ENCODE data around the gene FLAD1. TPM values are rescaled to one million over a fixed set of nuclear protein-coding genes. Genes with fewer than 3 reads are reported as not detected.

The FLAD1 gene
- total and polyA plus RNA-seq, 2 experiments from 2014 or later: 74.5 to 75.0 TPM

GRCh38 chr1:155014709-155015508 is 31.8 kb downstream of the FLAD1 start:
- Histone ChIP-seq H3K79me2 (replicated peaks; ENCODE audit: insufficient read depth) (peaks cover 9% of the 10 kb centered on the region), H2AFZ (no peak overlapping the region), H4K20me1 (replicated peaks; ENCODE audit: insufficient read depth) (peaks cover 6% of the 10 kb centered on the region), H3K27ac (ENCODE audit: low read depth) (no peak overlapping the region), H3K9me2 (ENCODE audit: insufficient read depth) (no peaks in the 10 kb centered on the region), H3K27me3 (ENCODE audit: insufficient read depth) (no peaks in the 10 kb centered on the region), H3K4me3 (no peak overlapping the region), H3K4me1 (ENCODE audit: insufficient read depth) (peaks cover 41% of the 10 kb centered on the region), H3F3A (replicated peaks; ENCODE audit: low read depth) (0 out of 2 replicates have a peak, but pooled peaks cover 3% of the 10 kb centered on the region), H3K36me3 (ENCODE audit: insufficient read depth) (no peaks in the 10 kb centered on the region), H3K4me2 (no peak overlapping the region)
- H3K36me3 Mint-ChIP-seq (ENCODE audit: low read depth): peaks cover 34% of the 10 kb centered on the region
- DNase-seq (ENCODE audit: low spot score) (no peak), ATAC-seq (no peak)
- H3K4me1 Mint-ChIP-seq: peaks cover 61% of the 10 kb centered on the region
- H3K27ac Mint-ChIP-seq: no peak overlapping the region
- H3K9me3 Mint-ChIP-seq: no peaks in the 10 kb centered on the region
- no peak for TF ChIP-seq NANOG (IDR thresholded peaks at IDR 0.05; ENCODE audit: borderline replicate concordance)
- TF ChIP-seq, protein P1, sequence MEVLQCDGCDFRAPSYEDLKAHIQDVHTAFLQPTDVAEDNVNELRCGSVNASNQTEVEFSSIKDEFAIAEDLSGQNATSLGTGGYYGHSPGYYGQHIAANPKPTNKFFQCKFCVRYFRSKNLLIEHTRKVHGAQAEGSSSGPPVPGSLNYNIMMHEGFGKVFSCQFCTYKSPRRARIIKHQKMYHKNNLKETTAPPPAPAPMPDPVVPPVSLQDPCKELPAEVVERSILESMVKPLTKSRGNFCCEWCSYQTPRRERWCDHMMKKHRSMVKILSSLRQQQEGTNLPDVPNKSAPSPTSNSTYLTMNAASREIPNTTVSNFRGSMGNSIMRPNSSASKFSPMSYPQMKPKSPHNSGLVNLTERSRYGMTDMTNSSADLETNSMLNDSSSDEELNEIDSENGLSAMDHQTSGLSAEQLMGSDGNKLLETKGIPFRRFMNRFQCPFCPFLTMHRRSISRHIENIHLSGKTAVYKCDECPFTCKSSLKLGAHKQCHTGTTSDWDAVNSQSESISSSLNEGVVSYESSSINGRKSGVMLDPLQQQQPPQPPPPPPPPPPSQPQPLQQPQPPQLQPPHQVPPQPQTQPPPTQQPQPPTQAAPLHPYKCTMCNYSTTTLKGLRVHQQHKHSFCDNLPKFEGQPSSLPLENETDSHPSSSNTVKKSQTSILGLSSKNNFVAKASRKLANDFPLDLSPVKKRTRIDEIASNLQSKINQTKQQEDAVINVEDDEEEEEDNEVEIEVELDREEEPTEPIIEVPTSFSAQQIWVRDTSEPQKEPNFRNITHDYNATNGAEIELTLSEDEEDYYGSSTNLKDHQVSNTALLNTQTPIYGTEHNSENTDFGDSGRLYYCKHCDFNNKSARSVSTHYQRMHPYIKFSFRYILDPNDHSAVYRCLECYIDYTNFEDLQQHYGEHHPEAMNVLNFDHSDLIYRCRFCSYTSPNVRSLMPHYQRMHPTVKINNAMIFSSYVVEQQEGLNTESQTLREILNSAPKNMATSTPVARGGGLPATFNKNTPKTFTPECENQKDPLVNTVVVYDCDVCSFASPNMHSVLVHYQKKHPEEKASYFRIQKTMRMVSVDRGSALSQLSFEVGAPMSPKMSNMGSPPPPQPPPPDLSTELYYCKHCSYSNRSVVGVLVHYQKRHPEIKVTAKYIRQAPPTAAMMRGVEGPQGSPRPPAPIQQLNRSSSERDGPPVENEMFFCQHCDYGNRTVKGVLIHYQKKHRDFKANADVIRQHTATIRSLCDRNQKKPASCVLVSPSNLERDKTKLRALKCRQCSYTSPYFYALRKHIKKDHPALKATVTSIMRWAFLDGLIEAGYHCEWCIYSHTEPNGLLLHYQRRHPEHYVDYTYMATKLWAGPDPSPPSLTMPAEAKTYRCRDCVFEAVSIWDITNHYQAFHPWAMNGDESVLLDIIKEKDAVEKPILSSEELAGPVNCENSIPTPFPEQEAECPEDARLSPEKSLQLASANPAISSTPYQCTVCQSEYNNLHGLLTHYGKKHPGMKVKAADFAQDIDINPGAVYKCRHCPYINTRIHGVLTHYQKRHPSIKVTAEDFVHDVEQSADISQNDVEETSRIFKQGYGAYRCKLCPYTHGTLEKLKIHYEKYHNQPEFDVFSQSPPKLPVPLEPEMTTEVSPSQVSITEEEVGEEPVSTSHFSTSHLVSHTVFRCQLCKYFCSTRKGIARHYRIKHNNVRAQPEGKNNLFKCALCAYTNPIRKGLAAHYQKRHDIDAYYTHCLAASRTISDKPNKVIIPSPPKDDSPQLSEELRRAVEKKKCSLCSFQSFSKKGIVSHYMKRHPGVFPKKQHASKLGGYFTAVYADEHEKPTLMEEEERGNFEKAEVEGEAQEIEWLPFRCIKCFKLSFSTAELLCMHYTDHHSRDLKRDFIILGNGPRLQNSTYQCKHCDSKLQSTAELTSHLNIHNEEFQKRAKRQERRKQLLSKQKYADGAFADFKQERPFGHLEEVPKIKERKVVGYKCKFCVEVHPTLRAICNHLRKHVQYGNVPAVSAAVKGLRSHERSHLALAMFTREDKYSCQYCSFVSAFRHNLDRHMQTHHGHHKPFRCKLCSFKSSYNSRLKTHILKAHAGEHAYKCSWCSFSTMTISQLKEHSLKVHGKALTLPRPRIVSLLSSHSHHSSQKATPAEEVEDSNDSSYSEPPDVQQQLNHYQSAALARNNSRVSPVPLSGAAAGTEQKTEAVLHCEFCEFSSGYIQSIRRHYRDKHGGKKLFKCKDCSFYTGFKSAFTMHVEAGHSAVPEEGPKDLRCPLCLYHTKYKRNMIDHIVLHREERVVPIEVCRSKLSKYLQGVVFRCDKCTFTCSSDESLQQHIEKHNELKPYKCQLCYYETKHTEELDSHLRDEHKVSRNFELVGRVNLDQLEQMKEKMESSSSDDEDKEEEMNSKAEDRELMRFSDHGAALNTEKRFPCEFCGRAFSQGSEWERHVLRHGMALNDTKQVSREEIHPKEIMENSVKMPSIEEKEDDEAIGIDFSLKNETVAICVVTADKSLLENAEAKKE (CRISPR knock-in tag; IDR thresholded peaks at IDR 0.05): no peak
- no peak for TF ChIP-seq REST (IDR thresholded peaks at IDR 0.05; ENCODE audit: unreplicated experiment)
- TF ChIP-seq ZNF331 (CRISPR knock-in tag; IDR thresholded peaks at IDR 0.05; ENCODE audit: low read depth): no peak
- TF ChIP-seq EZH2phosphoT487 (IDR thresholded peaks at IDR 0.05; ENCODE audit: unreplicated experiment): no peak
- TF ChIP-seq, protein P2, sequence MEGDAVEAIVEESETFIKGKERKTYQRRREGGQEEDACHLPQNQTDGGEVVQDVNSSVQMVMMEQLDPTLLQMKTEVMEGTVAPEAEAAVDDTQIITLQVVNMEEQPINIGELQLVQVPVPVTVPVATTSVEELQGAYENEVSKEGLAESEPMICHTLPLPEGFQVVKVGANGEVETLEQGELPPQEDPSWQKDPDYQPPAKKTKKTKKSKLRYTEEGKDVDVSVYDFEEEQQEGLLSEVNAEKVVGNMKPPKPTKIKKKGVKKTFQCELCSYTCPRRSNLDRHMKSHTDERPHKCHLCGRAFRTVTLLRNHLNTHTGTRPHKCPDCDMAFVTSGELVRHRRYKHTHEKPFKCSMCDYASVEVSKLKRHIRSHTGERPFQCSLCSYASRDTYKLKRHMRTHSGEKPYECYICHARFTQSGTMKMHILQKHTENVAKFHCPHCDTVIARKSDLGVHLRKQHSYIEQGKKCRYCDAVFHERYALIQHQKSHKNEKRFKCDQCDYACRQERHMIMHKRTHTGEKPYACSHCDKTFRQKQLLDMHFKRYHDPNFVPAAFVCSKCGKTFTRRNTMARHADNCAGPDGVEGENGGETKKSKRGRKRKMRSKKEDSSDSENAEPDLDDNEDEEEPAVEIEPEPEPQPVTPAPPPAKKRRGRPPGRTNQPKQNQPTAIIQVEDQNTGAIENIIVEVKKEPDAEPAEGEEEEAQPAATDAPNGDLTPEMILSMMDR (conservative IDR thresholded peaks at IDR 0.05; ENCODE audit: low read depth in 2 of 2): no peak
- no peak for TF ChIP-seq JUNB (IDR thresholded peaks at IDR 0.05; ENCODE audit: unreplicated experiment)
- TF ChIP-seq ZNF114 (CRISPR knock-in tag; IDR thresholded peaks at IDR 0.05): no peak
- no peak for TF ChIP-seq EZH2 (IDR thresholded peaks at IDR 0.05; ENCODE audit: low read depth, unreplicated experiment)
- no peak for TF ChIP-seq POLR2AphosphoS5 (IDR thresholded peaks at IDR 0.05; ENCODE audit: low read depth)
- TF ChIP-seq CREB1 (CRISPR knock-in tag; IDR thresholded peaks at IDR 0.05; ENCODE audit: low read depth): no peak
- no peak for TF ChIP-seq ETS1 (IDR thresholded peaks at IDR 0.05)
- no peak for TF ChIP-seq STAT1 (IDR thresholded peaks at IDR 0.05; ENCODE audit: unreplicated experiment)
- H3K27me3 Mint-ChIP-seq (ENCODE audit: insufficient read depth, low read depth, poor library complexity): peaks cover 24% of the 10 kb centered on the region
- no peak overlapping the region for H3K4me3 Mint-ChIP-seq

All from GM23338 (cell line).